GM23248 (cell line): ENCODE measurements around the gene C4B.

ENCODE experiments used
- EZH2 ChIP-seq: fragments of 200-600 bp; sonication (generic); IDR thresholded peaks from 2 replicates; pipeline ENCODE4 v1.6.1; 2018; ENCODE audit warnings: antibody characterized with exemption, mild to moderate bottlenecking; ENCODE audit not compliant: insufficient read depth, poor library complexity, severe bottlenecking
- EZH2phosphoT487 ChIP-seq: fragments of 200-600 bp; sonication (generic); IDR thresholded peaks from 2 replicates; pipeline ENCODE4 v1.6.1; 2018; ENCODE audit warnings: antibody characterized with exemption, moderate library complexity, mild to moderate bottlenecking, low read depth; ENCODE audit not compliant: insufficient read depth

GRCh38 chr6:31968791-31969711 lies 45.5 kb upstream of the C4B start:
- TF ChIP-seq EZH2 (no peak), EZH2phosphoT487 (no peak)
